RCC 7860 (cell line): ENCODE results near the gene SLC6A17.

Source experiments
- DNase-seq: peaks from one replicate; pipeline ENCODE4 v3.0.0-alpha.2; 2015; ENCODE audit warnings: low spot score
- FAIRE-seq: peaks from 2 replicates; lab custom pipeline; 2012; peaks lifted over from hg19 to GRCh38; lab: Jason Lieb, UNC

Gene SLC6A17

GRCh38 chr1:110150330-110151174 is at the start of gene SLC6A17:
Gene SLC6A17 (plus strand): TSS chr1:110150494. CDS start chr1:110166930, 16,436 bp downstream.
- DNase-seq: no peak
- FAIRE-seq: no peak

GRCh38 chr1:110102081-110102480 is 48.2 kb upstream of the SLC6A17 start:
- FAIRE-seq (no peak), DNase-seq (no peak)

GRCh38 chr1:110106013-110106941 is 44.0 kb upstream of the SLC6A17 start:
- peak; percentile 49 for DNase-seq
- no peak for FAIRE-seq

- DNase-seq (no peak), FAIRE-seq (no peak)
These were observed 42.3 kb upstream of the SLC6A17 start for GRCh38 chr1:110107867-110108469.

- no peak for FAIRE-seq
- DNase-seq: no peak
These were observed 39.2 kb upstream of the SLC6A17 start for GRCh38 chr1:110111081-110111480.

GRCh38 chr1:110112143-110112542 is 38.2 kb upstream of the SLC6A17 start, which contains the start of gene UBL4B:
Gene UBL4B (plus strand): TSS chr1:110112443. CDS start chr1:110112535, 92 bp downstream.
- FAIRE-seq: no peak
- no peak for DNase-seq

GRCh38 chr1:110112656-110113055 is 37.6 kb upstream of the SLC6A17 start:
- DNase-seq: no peak
- no peak for FAIRE-seq

- FAIRE-seq (no peak), DNase-seq (no peak)
These were observed 36.7 kb upstream of the SLC6A17 start for GRCh38 chr1:110113551-110113950.

- no peak for FAIRE-seq
- no peak for DNase-seq
These were observed 36.1 kb upstream of the SLC6A17 start for GRCh38 chr1:110114173-110114572.

- DNase-seq (no peak), FAIRE-seq (no peak)
These were observed 35.5 kb upstream of the SLC6A17 start for GRCh38 chr1:110114784-110115183.

- FAIRE-seq: no peak
- no peak for DNase-seq
These were observed 31.5 kb upstream of the SLC6A17 start for GRCh38 chr1:110118636-110119396.

- DNase-seq (no peak), FAIRE-seq (no peak)
These were observed 30.5 kb upstream of the SLC6A17 start for GRCh38 chr1:110119843-110120242.

GRCh38 chr1:110120960-110121561 is 29.2 kb upstream of the SLC6A17 start:
- DNase-seq (no peak), FAIRE-seq (no peak)

GRCh38 chr1:110123224-110123623 is 27.1 kb upstream of the SLC6A17 start:
- FAIRE-seq (no peak), DNase-seq (no peak)

GRCh38 chr1:110125810-110126209 is 24.5 kb upstream of the SLC6A17 start:
- FAIRE-seq: no peak
- DNase-seq: no peak

- DNase-seq: no peak
- FAIRE-seq: no peak
These were observed 20.1 kb upstream of the SLC6A17 start for GRCh38 chr1:110130113-110130591.

GRCh38 chr1:110130989-110131388 is 19.3 kb upstream of the SLC6A17 start:
- no peak for DNase-seq

GRCh38 chr1:110132682-110133081 is 17.6 kb upstream of the SLC6A17 start:
- DNase-seq (no peak), FAIRE-seq (no peak)

More at GRCh38 chr1:110130989-110131388, 19.3 kb upstream of the SLC6A17 start:
- no peak for FAIRE-seq

GRCh38 chr1:110133436-110133835 is 16.9 kb upstream of the SLC6A17 start:
- FAIRE-seq (no peak), DNase-seq (no peak)
